GM18505 (cell line): Measurements from ENCODE around the gene ZFYVE28.
A peak's percentile ranks its signal among the peaks of the same experiment; 100 is the strongest.

Source experiments
- ATAC-seq: cut with Tn5 transposase; IDR thresholded peaks from one replicate; pipeline ENCODE4 v1.9.1; 2021; ENCODE audit not compliant: unreplicated experiment
- POLR2A ChIP-seq: IDR thresholded peaks from 4 replicates; pipeline ENCODE4 v1.6.1; 2011; ENCODE audit warnings: borderline replicate concordance; ENCODE audit not compliant: insufficient read depth, insufficient read length; ENCODE audit errors: extremely low read depth

The ZFYVE28 gene

GRCh38 chr4:2415881-2416563, 2.4 kb downstream of the ZFYVE28 start:
- ATAC-seq = no peak
- no peak for TF ChIP-seq POLR2A

GRCh38 chr4:2415213-2415612, 3.2 kb downstream of the ZFYVE28 start:
- no peak for TF ChIP-seq POLR2A
- ATAC-seq = no peak

- no peak for ATAC-seq
- TF ChIP-seq POLR2A = no peak
Measured at GRCh38 chr4:2413821-2414610, 4.4 kb downstream of the ZFYVE28 start.

- peak; percentile 55 for TF ChIP-seq POLR2A
- peak; percentile 63 for ATAC-seq
Measured at GRCh38 chr4:2412885-2413716, 5.3 kb downstream of the ZFYVE28 start.

- ATAC-seq = peak; percentile 12
- no peak for TF ChIP-seq POLR2A
Measured at GRCh38 chr4:2412534-2412884, 5.9 kb downstream of the ZFYVE28 start.

GRCh38 chr4:2411786-2412510, 6.5 kb downstream of the ZFYVE28 start:
- TF ChIP-seq POLR2A = no peak
- ATAC-seq = no peak

GRCh38 chr4:2409381-2409783, 9.1 kb downstream of the ZFYVE28 start:
- ATAC-seq = no peak
- TF ChIP-seq POLR2A = no peak

GRCh38 chr4:2408976-2409375, 9.5 kb downstream of the ZFYVE28 start:
- no peak for ATAC-seq
- TF ChIP-seq POLR2A = no peak

GRCh38 chr4:2408401-2408958, 10.0 kb downstream of the ZFYVE28 start:
- no peak for ATAC-seq
- TF ChIP-seq POLR2A = no peak

GRCh38 chr4:2407991-2408342, 10.5 kb downstream of the ZFYVE28 start:
- no peak for ATAC-seq
- TF ChIP-seq POLR2A = no peak

- no peak for TF ChIP-seq POLR2A
- no peak for ATAC-seq
Measured at GRCh38 chr4:2406920-2407319, 11.5 kb downstream of the ZFYVE28 start.

- no peak for ATAC-seq
- no peak for TF ChIP-seq POLR2A
Measured at GRCh38 chr4:2406406-2406805, 12.0 kb downstream of the ZFYVE28 start.

- ATAC-seq = no peak
- TF ChIP-seq POLR2A = no peak
Measured at GRCh38 chr4:2402941-2403340, 15.5 kb downstream of the ZFYVE28 start.
